GM18511 (cell line): ENCODE results near the gene SH3BP4.

Experiments used
- ATAC-seq: cut with Tn5 transposase; IDR thresholded peaks from one replicate; pipeline ENCODE4 v1.9.1; 2021; ENCODE audit warnings: mild to moderate bottlenecking, moderate library complexity; ENCODE audit not compliant: unreplicated experiment

SH3BP4 gene

GRCh38 chr2:234996069-234996940 is 44.5 kb downstream of the SH3BP4 start:
- ATAC-seq: no peak

- ATAC-seq: no peak
Observed at GRCh38 chr2:234996941-234997270, 45.1 kb downstream of the SH3BP4 start.

- no peak for ATAC-seq
Observed at GRCh38 chr2:234997389-234997788, 45.6 kb downstream of the SH3BP4 start.

GRCh38 chr2:234998404-234999211 is 46.8 kb downstream of the SH3BP4 start:
- ATAC-seq: no peak

GRCh38 chr2:234999740-235000425 is 48.1 kb downstream of the SH3BP4 start:
- ATAC-seq: no peak

- no peak for ATAC-seq
Observed at GRCh38 chr2:235000426-235001236, 48.8 kb downstream of the SH3BP4 start.

GRCh38 chr2:235001237-235002133 is 49.7 kb downstream of the SH3BP4 start:
- no peak for ATAC-seq

GRCh38 chr2:235002198-235003095 is 50.6 kb downstream of the SH3BP4 start:
- ATAC-seq: no peak

- no peak for ATAC-seq
Observed at GRCh38 chr2:235003096-235003775, 51.4 kb downstream of the SH3BP4 start.

- no peak for ATAC-seq
Observed at GRCh38 chr2:235004329-235004903, 52.6 kb downstream of the SH3BP4 start.

GRCh38 chr2:235005023-235005422 is 53.2 kb downstream of the SH3BP4 start:
- ATAC-seq: no peak

GRCh38 chr2:235005603-235006259 is 53.9 kb downstream of the SH3BP4 start:
- ATAC-seq: no peak

- no peak for ATAC-seq
Observed at GRCh38 chr2:235006461-235006860, 54.6 kb downstream of the SH3BP4 start.

- ATAC-seq: no peak
Observed at GRCh38 chr2:235006986-235007385, 55.2 kb downstream of the SH3BP4 start.

- ATAC-seq: no peak
Observed at GRCh38 chr2:235007664-235008457, 56.0 kb downstream of the SH3BP4 start.

GRCh38 chr2:235008584-235009044 is 56.8 kb downstream of the SH3BP4 start:
- no peak for ATAC-seq
